SK-N-SH treated with all-trans-retinoic acid at 6 μM for 48 hours (cell line): ENCODE measurements around the gene PKIG.

Experiments
- ATAC-seq: fragments of 200-7000 bp; cut with Tn5 transposase; 3 replicates; pipeline ENCODE4 v1.9.1; 2020; ENCODE audit warnings: mild to moderate bottlenecking, moderate library complexity
- ARNTL ChIP-seq: fragments of 450-650 bp; formaldehyde crosslinking; IDR thresholded peaks from 2 replicates; pipeline ENCODE4 v1.5.0; 2020; ENCODE audit warnings: low read depth, mild to moderate bottlenecking, moderate library complexity, borderline replicate concordance
- CSDC2 ChIP-seq: fragments of 250-450 bp; sonication (Bioruptor Pico); IDR thresholded peaks from 2 replicates; pipeline ENCODE4 v1.5.0; 2020; ENCODE audit warnings: mild to moderate bottlenecking, moderate library complexity
- ESRRG ChIP-seq: fragments of 250-450 bp; sonication (Bioruptor Pico); IDR thresholded peaks from 2 replicates; pipeline ENCODE4 v1.6.1; 2021; ENCODE audit warnings: mild to moderate bottlenecking
- GLIS3 ChIP-seq: fragments of 250-450 bp; sonication (Bioruptor Pico); IDR thresholded peaks from 2 replicates; pipeline ENCODE4 v1.5.0; 2020; ENCODE audit warnings: mild to moderate bottlenecking, moderate library complexity
- ISL1 ChIP-seq: fragments of 250-450 bp; sonication (Bioruptor Pico); IDR thresholded peaks from 2 replicates; pipeline ENCODE4 v2.1.2; 2022; ENCODE audit warnings: mild to moderate bottlenecking, moderate library complexity
- PPARA ChIP-seq: fragments of 250-450 bp; sonication (Bioruptor Pico); IDR thresholded peaks from 2 replicates; pipeline ENCODE4 v1.5.0; 2020; ENCODE audit warnings: mild to moderate bottlenecking, borderline replicate concordance
- RARB ChIP-seq: fragments of 250-450 bp; sonication (Bioruptor Pico); IDR thresholded peaks from 2 replicates; pipeline ENCODE4 v1.8.0; 2021; ENCODE audit warnings: mild to moderate bottlenecking, moderate library complexity
- SNAI2 ChIP-seq: fragments of 250-450 bp; sonication (Bioruptor Pico); IDR thresholded peaks from 2 replicates; pipeline ENCODE4 v1.5.0; 2020; ENCODE audit warnings: mild to moderate bottlenecking, moderate library complexity
- TCF4 ChIP-seq: fragments of 250-450 bp; sonication (Bioruptor Pico); IDR thresholded peaks from 2 replicates; pipeline ENCODE4 v1.8.0; 2021; ENCODE audit warnings: mild to moderate bottlenecking, moderate library complexity, borderline replicate concordance
- TOX ChIP-seq: fragments of 250-450 bp; sonication (Bioruptor Pico); IDR thresholded peaks from 2 replicates; pipeline ENCODE4 v1.8.0; 2021; ENCODE audit warnings: mild to moderate bottlenecking, moderate library complexity, borderline replicate concordance
- ZC3H10 ChIP-seq: fragments of 250-450 bp; sonication (Bioruptor Pico); IDR thresholded peaks from 2 replicates; pipeline ENCODE4 v1.5.1; 2021; ENCODE audit warnings: mild to moderate bottlenecking, moderate library complexity
- ZFP3 ChIP-seq: fragments of 250-450 bp; sonication (Bioruptor Pico); IDR thresholded peaks from 2 replicates; pipeline ENCODE4 v1.5.0; 2020; ENCODE audit warnings: mild to moderate bottlenecking, moderate library complexity
- ZFP30 ChIP-seq: fragments of 450-650 bp; formaldehyde crosslinking; IDR thresholded peaks from 2 replicates; pipeline ENCODE4 v1.5.0; 2022; ENCODE audit warnings: mild to moderate bottlenecking, moderate library complexity
- ZNF565 ChIP-seq: fragments of 450-650 bp; formaldehyde crosslinking; conservative IDR thresholded peaks from 2 replicates; pipeline ENCODE4 v1.5.0; 2020; ENCODE audit warnings: low read depth, mild to moderate bottlenecking, moderate library complexity
- ZNF70 ChIP-seq: fragments of 450-650 bp; formaldehyde crosslinking; IDR thresholded peaks from 2 replicates; pipeline ENCODE4 v1.5.0; 2020; ENCODE audit warnings: mild to moderate bottlenecking, moderate library complexity
- ZNF8 ChIP-seq: fragments of 450-650 bp; formaldehyde crosslinking; IDR thresholded peaks from 2 replicates; pipeline ENCODE4 v1.5.0; 2020; ENCODE audit warnings: mild to moderate bottlenecking, moderate library complexity
- TF ChIP-seq, protein P1 (sequence below): fragments of 250-450 bp; sonication (Bioruptor Pico); IDR thresholded peaks from 2 replicates; pipeline ENCODE4 v1.5.1; 2020; ENCODE audit warnings: low read depth, mild to moderate bottlenecking, moderate library complexity
- TF ChIP-seq, protein P2 (sequence below): fragments of 250-450 bp; sonication (Bioruptor Pico); IDR thresholded peaks from 2 replicates; pipeline ENCODE4 v1.8.0; 2020; ENCODE audit warnings: mild to moderate bottlenecking, moderate library complexity, borderline replicate concordance
- TF ChIP-seq, protein P3 (sequence below): fragments of 250-450 bp; sonication (Bioruptor Pico); IDR thresholded peaks from 2 replicates; pipeline ENCODE4 v1.5.0; 2020; ENCODE audit warnings: mild to moderate bottlenecking, moderate library complexity
- TF ChIP-seq, protein P4 (sequence below): fragments of 250-450 bp; sonication (Bioruptor Pico); IDR thresholded peaks from 2 replicates; pipeline ENCODE4 v1.8.0; 2021; ENCODE audit warnings: low read depth, mild to moderate bottlenecking, moderate library complexity, borderline replicate concordance
- TF ChIP-seq, protein P5 (sequence below): fragments of 250-450 bp; sonication (Bioruptor Pico); IDR thresholded peaks from 2 replicates; pipeline ENCODE4 v1.5.1; 2021; ENCODE audit warnings: mild to moderate bottlenecking, moderate library complexity

PKIG gene

DNA sequence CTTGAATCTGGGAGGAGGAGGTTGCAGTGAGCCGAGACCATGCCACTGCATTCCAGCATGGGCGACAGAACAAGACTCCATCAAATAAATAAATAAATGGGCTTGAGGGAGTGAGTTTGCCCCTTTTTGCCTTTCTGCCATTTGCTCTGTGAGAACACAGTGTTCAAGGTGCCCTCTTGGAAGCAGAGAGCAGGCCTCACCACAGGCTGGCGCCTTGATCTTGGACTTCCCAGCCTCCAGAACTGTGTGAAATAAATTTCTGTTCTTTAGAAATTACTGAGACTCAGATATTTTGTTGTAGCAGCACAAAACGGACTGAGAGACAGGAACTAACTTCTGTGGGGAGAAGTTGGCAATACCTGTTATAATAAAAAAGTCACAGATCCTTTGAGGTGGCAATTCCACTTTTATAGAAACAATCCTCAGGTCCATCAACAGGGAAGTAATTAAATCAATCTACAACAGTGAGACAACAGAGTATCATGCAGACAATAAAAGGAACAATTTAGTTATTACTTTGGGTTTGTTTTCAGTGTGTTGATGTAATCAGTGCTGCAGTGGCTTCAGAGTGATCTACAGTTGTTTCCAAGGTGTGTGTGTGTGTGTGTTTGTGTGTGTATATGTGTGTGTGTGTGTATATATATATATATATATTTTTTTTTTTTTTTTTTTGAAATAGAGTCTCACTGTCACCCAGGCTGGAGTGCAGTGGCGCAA is 24.5 kb downstream of the PKIG start (continued):
- TF ChIP-seq, protein P1, sequence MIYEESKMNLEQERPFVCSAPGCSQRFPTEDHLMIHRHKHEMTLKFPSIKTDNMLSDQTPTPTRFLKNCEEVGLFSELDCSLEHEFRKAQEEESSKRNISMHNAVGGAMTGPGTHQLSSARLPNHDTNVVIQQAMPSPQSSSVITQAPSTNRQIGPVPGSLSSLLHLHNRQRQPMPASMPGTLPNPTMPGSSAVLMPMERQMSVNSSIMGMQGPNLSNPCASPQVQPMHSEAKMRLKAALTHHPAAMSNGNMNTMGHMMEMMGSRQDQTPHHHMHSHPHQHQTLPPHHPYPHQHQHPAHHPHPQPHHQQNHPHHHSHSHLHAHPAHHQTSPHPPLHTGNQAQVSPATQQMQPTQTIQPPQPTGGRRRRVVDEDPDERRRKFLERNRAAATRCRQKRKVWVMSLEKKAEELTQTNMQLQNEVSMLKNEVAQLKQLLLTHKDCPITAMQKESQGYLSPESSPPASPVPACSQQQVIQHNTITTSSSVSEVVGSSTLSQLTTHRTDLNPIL (CRISPR knock-in tag) = no peak
- TF ChIP-seq ZFP3 (CRISPR knock-in tag) = no peak
- TF ChIP-seq, protein P2, sequence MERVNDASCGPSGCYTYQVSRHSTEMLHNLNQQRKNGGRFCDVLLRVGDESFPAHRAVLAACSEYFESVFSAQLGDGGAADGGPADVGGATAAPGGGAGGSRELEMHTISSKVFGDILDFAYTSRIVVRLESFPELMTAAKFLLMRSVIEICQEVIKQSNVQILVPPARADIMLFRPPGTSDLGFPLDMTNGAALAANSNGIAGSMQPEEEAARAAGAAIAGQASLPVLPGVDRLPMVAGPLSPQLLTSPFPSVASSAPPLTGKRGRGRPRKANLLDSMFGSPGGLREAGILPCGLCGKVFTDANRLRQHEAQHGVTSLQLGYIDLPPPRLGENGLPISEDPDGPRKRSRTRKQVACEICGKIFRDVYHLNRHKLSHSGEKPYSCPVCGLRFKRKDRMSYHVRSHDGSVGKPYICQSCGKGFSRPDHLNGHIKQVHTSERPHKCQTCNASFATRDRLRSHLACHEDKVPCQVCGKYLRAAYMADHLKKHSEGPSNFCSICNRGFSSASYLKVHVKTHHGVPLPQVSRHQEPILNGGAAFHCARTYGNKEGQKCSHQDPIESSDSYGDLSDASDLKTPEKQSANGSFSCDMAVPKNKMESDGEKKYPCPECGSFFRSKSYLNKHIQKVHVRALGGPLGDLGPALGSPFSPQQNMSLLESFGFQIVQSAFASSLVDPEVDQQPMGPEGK (CRISPR knock-in tag) = no peak
- TF ChIP-seq SNAI2 (CRISPR knock-in tag) = no peak
- TF ChIP-seq, all 23 proteins: peak for 0

DNA sequence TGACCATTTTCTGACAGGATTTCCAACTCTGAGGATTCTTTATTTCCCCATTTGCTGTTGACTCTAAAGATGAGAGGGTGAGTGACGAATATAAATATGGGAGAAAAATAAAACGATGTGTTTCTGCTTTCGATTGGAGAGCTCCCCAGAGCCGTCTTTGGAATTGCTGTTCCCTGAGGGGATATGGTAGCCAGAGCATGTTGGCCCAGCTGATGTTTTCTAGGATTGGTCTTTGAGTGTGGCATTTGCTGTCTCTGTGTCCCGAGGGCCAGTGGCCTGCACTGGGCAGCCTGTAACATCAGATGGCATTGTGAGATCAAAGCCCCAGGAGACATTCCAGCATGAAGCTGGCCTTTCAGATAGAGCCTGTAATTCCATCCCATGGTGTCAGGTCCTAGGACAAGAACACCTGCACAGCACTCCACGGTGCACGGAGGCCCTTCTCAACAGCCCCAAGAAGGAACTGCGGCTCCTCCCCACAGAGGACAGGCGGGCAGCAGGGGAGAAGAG is 26.7 kb downstream of the PKIG start:
- TF ChIP-seq ZFP30 (CRISPR knock-in tag) (no peak), ZNF70 (CRISPR knock-in tag) (no peak), ISL1 (CRISPR knock-in tag) (no peak), ESRRG (CRISPR knock-in tag) (no peak), ZC3H10 (CRISPR knock-in tag) (no peak), PPARA (CRISPR knock-in tag) (no peak), GLIS3 (no peak), ZNF565 (CRISPR knock-in tag) (no peak), ZNF8 (CRISPR knock-in tag) (no peak), RARB (CRISPR knock-in tag) (no peak), SNAI2 (CRISPR knock-in tag) (no peak), CSDC2 (CRISPR knock-in tag) (no peak), ARNTL (CRISPR knock-in tag) (no peak)
- TF ChIP-seq, protein P3, sequence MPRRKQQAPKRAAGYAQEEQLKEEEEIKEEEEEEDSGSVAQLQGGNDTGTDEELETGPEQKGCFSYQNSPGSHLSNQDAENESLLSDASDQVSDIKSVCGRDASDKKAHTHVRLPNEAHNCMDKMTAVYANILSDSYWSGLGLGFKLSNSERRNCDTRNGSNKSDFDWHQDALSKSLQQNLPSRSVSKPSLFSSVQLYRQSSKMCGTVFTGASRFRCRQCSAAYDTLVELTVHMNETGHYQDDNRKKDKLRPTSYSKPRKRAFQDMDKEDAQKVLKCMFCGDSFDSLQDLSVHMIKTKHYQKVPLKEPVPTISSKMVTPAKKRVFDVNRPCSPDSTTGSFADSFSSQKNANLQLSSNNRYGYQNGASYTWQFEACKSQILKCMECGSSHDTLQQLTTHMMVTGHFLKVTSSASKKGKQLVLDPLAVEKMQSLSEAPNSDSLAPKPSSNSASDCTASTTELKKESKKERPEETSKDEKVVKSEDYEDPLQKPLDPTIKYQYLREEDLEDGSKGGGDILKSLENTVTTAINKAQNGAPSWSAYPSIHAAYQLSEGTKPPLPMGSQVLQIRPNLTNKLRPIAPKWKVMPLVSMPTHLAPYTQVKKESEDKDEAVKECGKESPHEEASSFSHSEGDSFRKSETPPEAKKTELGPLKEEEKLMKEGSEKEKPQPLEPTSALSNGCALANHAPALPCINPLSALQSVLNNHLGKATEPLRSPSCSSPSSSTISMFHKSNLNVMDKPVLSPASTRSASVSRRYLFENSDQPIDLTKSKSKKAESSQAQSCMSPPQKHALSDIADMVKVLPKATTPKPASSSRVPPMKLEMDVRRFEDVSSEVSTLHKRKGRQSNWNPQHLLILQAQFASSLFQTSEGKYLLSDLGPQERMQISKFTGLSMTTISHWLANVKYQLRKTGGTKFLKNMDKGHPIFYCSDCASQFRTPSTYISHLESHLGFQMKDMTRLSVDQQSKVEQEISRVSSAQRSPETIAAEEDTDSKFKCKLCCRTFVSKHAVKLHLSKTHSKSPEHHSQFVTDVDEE = no peak
- TF ChIP-seq, protein P4, sequence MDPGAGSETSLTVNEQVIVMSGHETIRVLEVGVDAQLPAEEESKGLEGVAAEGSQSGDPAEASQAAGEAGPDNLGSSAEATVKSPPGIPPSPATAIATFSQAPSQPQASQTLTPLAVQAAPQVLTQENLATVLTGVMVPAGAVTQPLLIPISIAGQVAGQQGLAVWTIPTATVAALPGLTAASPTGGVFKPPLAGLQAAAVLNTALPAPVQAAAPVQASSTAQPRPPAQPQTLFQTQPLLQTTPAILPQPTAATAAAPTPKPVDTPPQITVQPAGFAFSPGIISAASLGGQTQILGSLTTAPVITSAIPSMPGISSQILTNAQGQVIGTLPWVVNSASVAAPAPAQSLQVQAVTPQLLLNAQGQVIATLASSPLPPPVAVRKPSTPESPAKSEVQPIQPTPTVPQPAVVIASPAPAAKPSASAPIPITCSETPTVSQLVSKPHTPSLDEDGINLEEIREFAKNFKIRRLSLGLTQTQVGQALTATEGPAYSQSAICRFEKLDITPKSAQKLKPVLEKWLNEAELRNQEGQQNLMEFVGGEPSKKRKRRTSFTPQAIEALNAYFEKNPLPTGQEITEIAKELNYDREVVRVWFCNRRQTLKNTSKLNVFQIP (CRISPR knock-in tag) = no peak
- TF ChIP-seq, protein P5, sequence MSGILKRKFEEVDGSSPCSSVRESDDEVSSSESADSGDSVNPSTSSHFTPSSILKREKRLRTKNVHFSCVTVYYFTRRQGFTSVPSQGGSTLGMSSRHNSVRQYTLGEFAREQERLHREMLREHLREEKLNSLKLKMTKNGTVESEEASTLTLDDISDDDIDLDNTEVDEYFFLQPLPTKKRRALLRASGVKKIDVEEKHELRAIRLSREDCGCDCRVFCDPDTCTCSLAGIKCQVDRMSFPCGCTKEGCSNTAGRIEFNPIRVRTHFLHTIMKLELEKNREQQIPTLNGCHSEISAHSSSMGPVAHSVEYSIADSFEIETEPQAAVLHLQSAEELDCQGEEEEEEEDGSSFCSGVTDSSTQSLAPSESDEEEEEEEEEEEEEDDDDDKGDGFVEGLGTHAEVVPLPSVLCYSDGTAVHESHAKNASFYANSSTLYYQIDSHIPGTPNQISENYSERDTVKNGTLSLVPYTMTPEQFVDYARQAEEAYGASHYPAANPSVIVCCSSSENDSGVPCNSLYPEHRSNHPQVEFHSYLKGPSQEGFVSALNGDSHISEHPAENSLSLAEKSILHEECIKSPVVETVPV (CRISPR knock-in tag) = no peak
- ATAC-seq = no peak; the same call in 2 of the 3 replicates

DNA sequence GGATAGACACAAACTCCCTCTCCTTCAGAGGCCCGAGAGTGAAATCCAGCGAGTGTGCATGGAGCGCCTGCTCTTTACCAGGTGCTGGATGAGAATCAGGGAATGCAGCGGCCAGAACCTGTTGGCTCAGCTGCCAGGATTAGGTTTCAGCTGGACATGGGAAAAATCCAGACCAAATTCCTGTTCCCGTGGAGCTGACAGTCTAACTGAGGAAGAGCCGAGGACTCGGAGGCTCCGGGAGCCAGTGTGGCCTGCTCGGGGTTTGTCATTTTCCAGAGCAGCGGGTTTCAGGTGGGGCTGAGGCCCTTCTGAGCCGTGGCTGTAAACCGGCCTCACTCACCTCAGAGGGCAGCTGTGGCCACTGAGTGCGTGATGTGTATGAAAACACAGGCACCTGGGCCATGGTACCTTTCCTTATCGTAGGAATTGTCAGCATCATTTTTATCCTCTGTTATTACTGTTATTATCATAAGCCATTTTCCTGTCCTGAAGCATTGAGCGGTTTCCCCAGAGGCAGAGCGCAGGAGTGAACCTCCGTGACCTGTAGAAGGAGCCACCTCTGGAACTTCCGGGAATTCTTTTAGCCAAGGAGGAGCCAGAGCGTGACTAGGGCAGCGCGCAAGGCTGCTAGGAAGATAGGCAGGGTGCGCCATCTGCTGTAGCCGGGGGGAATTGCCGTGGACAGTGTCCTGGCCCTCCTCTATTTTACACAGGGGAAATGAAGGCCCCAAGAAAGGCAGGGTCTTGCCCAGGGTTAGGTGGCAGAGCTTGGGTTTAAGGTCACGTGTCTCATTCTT is 27.3 kb downstream of the PKIG start:
- no peak for TF ChIP-seq GLIS3
- TF ChIP-seq ZNF565 (CRISPR knock-in tag) = no peak
- TF ChIP-seq, protein P5 (CRISPR knock-in tag) = no peak
- no peak for TF ChIP-seq RARB (CRISPR knock-in tag)
- no peak for TF ChIP-seq TCF4 (CRISPR knock-in tag)
- TF ChIP-seq TOX (CRISPR knock-in tag) = no peak
- no peak for TF ChIP-seq ESRRG (CRISPR knock-in tag)
- no peak for TF ChIP-seq PPARA (CRISPR knock-in tag)
- no peak for TF ChIP-seq ZNF70 (CRISPR knock-in tag)
- TF ChIP-seq, protein P2 (CRISPR knock-in tag) = no peak
- TF ChIP-seq ZFP3 (CRISPR knock-in tag) = no peak
- ATAC-seq = peak; percentile 99
